ENCODE measurements around the gene HGD. TPM values are rescaled to one million over a fixed set of nuclear protein-coding genes. Genes with fewer than 3 reads are reported as not detected.

HGD gene
- total and polyA plus RNA-seq, 2 donors (not counting 3 experiments of a cell fraction or from before 2014, with no cell fraction given) = 0.18 to 0.22 TPM

DNA sequence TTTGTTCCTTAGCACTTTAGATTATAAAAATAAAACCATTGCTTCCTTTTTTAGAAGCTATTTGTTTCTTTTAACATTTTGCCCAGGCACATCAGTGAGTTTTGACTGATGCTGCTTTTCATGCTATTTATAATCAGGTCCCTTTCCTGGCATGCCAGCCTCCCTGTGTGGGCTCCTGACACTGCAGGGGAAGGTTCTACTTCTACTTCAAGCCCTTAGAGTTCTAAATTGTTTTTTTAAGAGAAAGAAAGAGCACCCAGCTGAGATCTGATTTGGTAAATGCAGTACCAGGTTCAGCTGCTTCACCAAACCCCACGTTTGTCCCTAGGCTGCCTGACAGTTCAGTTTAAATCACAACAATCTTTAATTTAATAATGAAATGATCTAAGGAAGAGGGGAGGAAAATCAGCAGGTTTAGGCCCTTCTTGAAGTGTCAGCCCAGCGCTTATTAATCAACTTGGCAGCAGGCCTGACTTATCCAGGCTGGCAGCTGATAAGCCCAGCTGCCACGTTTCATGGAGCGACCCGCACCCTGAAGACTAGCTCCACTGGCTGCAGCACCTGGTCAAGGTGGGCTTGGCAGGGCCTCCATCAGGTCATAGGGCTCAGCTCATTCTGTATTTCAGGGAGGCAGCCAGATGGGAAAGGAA lies 29.0 kb downstream of the HGD start:
- Histone ChIP-seq H3K79me2 (ENCODE audit: control insufficient read depth, insufficient read depth, low read length) (no peaks in the 10 kb centered on the region), H3K27ac (ENCODE audit: insufficient read depth, low read depth, low read length) (no peak overlapping the region), H3K4me2 (ENCODE audit: insufficient read depth, low read length) (no peak overlapping the region), H4K20me1 (replicated peaks; ENCODE audit: control insufficient read depth, extremely low read depth, insufficient read depth, low read length) (no peaks in the 10 kb centered on the region), H3K9me1 (replicated peaks; ENCODE audit: control insufficient read depth, extremely low read depth, insufficient read depth, low read length) (no peaks in the 10 kb centered on the region), H3K4me3 (replicated peaks in 1 of 3; ENCODE audit: insufficient read depth in 1 of 3, low read depth in 1 of 3, low read length in 3 of 3) (no peak overlapping the region), H3K4me1 (ENCODE audit: control insufficient read depth, extremely low read depth, insufficient read depth, low read length) (no peaks in the 10 kb centered on the region), H3K9ac (replicated peaks; ENCODE audit: extremely low read depth, insufficient read depth, low read length) (no peak overlapping the region), H2AFZ (ENCODE audit: low read depth, low read length) (no peak overlapping the region), H3K27me3 (ENCODE audit: control insufficient read depth in 2 of 2, insufficient read depth in 2 of 2, low read length in 2 of 2) (peaks cover 0 to 2% of the 10 kb centered on the region in 2 experiments), H3K9me3 (replicated peaks; ENCODE audit: control insufficient read depth, insufficient read depth, low read length) (no peaks in the 10 kb centered on the region), H3K36me3 (ENCODE audit: control insufficient read depth in 2 of 2, extremely low read depth in 1 of 2, insufficient read depth in 2 of 2, low read length in 2 of 2) (no peaks in the 10 kb centered on the region)
- dilution Hi-C loops (cut with MboI; ENCODE audit: extremely low pct_ligation_motif_present, low sequenced_read_pairs) (no loop called here), intact Hi-C loops (cut with micrococcal nuclease) (no loop called here)
- FAIRE-seq = no peak
- no peak for DNase-seq (ENCODE audit: low read depth, low spot score)
- ChIA-PET CTCF (interaction anchor here (0.9 to 1.3 kb wide), 3 partner anchors 10 to 86 kb away, joined by 3 read pairs; no protein-coding TSS in a partner anchor), POLR2A (no interaction called here)
- BruUV-seq (replicated peaks) = no TSS peak
- TF ChIP-seq FOS (IDR thresholded peaks at IDR 0.05; ENCODE audit: borderline replicate concordance, insufficient read depth, low read length) (no peak), GATA2 (IDR thresholded peaks at IDR 0.05; ENCODE audit: insufficient read depth, insufficient read length, low read depth, low read length) (no peak), POLR2AphosphoS5 (IDR thresholded peaks at IDR 0.05; ENCODE audit: insufficient read depth, low read depth, low read length) (no peak), EZH2 (IDR thresholded peaks at IDR 0.05; ENCODE audit: borderline replicate concordance, low read depth, low read length, severe bottlenecking) (no peak), MYC (IDR thresholded peaks at IDR 0.05; ENCODE audit: low read depth, low read length) (no peak), MAX (IDR thresholded peaks at IDR 0.05; ENCODE audit: insufficient read depth, insufficient read length) (no peak), POLR2A (IDR thresholded peaks at IDR 0.05; ENCODE audit: low read depth, low read length) (no peak), JUN (IDR thresholded peaks at IDR 0.05; ENCODE audit: borderline replicate concordance, insufficient read depth, insufficient read length, low read depth) (no peak)
- TF ChIP-seq, protein P1, sequence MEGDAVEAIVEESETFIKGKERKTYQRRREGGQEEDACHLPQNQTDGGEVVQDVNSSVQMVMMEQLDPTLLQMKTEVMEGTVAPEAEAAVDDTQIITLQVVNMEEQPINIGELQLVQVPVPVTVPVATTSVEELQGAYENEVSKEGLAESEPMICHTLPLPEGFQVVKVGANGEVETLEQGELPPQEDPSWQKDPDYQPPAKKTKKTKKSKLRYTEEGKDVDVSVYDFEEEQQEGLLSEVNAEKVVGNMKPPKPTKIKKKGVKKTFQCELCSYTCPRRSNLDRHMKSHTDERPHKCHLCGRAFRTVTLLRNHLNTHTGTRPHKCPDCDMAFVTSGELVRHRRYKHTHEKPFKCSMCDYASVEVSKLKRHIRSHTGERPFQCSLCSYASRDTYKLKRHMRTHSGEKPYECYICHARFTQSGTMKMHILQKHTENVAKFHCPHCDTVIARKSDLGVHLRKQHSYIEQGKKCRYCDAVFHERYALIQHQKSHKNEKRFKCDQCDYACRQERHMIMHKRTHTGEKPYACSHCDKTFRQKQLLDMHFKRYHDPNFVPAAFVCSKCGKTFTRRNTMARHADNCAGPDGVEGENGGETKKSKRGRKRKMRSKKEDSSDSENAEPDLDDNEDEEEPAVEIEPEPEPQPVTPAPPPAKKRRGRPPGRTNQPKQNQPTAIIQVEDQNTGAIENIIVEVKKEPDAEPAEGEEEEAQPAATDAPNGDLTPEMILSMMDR (IDR thresholded peaks at IDR 0.05; ENCODE audit: extremely low read depth in 1 of 2, insufficient read depth in 1 of 2, low read depth in 1 of 2, low read length in 2 of 2) = no peak
